Endothelial cell of umbilical vein (primary cell): Measurements from ENCODE around the gene ALKBH2. TPM values are rescaled to one million over a fixed set of nuclear protein-coding genes. Genes with fewer than 3 reads are reported as not detected.
"Not testable (repeated sequence)": the region's sequence is repeated elsewhere in the genome, so short reads cannot be mapped to it uniquely, and the experiment has no call there.

Experiments used
- BruUV-seq: library from RNA; stranded (reverse); fragments of 400-500 nt; replicated peaks from 2 replicates; lab custom pipeline; 2021; lab: Mats Ljungman, UMichigan
- CTCF ChIA-PET: fragments of 300-600, 350-600 bp; sonication (Branson Sonifier 250); formaldehyde crosslinking; loops from one replicate; lab custom pipeline; 2021; ENCODE audit warnings: antibody characterized with exemption, inconsistent platforms; lab: Charles Lee
- POLR2A ChIA-PET: fragments of 300-600, 350-600 bp; sonication (Branson Sonifier 250); formaldehyde crosslinking; loops from one replicate; lab custom pipeline; 2021; ENCODE audit warnings: antibody characterized with exemption, inconsistent platforms; lab: Charles Lee
- DNase-seq: peaks from one replicate; pipeline ENCODE4 v3.0.0-alpha.2; 2011; ENCODE audit warnings: low read depth, low spot score
- FAIRE-seq: peaks from 2 replicates; lab custom pipeline; 2011; peaks lifted over from hg19 to GRCh38; lab: Jason Lieb, UNC
- H2AFZ ChIP-seq: 2 replicates; pipeline ENCODE4 v1.6.0; 2012; ENCODE audit warnings: low read depth, low read length, control low read depth, inconsistent platforms
- H3K27ac ChIP-seq: 2 replicates; pipeline ENCODE4 v1.5.1; 2011; ENCODE audit warnings: low read depth, mild to moderate bottlenecking, control low read depth, low read length, moderate library complexity; ENCODE audit not compliant: insufficient read depth
- H3K27me3 ChIP-seq, 2 experiments: 2 replicates each; pipeline versions ENCODE4 v1.6.0 to v1.6.1; 2011; ENCODE audit warnings: low read length in 2 of 2, mixed read lengths in 1 of 2; ENCODE audit not compliant: control insufficient read depth in 2 of 2, insufficient read depth in 2 of 2
- H3K36me3 ChIP-seq, 2 experiments: 2 replicates in 1 of 2; 3 replicates in 1 of 2; pipeline ENCODE4 v1.5.1; 2011; ENCODE audit warnings: low read length in 2 of 2, mild to moderate bottlenecking in 1 of 2, moderate library complexity in 1 of 2; ENCODE audit not compliant: control insufficient read depth in 2 of 2, insufficient read depth in 2 of 2; ENCODE audit errors: extremely low read depth in 1 of 2
- H3K4me1 ChIP-seq: 3 replicates; pipeline ENCODE4 v1.5.1; 2011; ENCODE audit warnings: mild to moderate bottlenecking, low read length; ENCODE audit not compliant: control insufficient read depth, insufficient read depth; ENCODE audit errors: extremely low read depth
- H3K4me2 ChIP-seq: 2 replicates; pipeline ENCODE4 v1.6.1; 2011; ENCODE audit warnings: low read length, control low read depth, mixed read lengths; ENCODE audit not compliant: insufficient read depth
- H3K4me3 ChIP-seq, 3 experiments: fragments of 200-600 bp in 1 of 3; sonication (generic), shearing (Covaris generic) in 1 of 3; replicated peaks in 1 of 3; 2 replicates each; pipeline ENCODE4 v1.5.1; 2011 to 2016; ENCODE audit warnings: control low read depth in 3 of 3, low read length in 3 of 3, mild to moderate bottlenecking in 2 of 3, inconsistent platforms in 1 of 3, low read depth in 1 of 3, moderate library complexity in 1 of 3; ENCODE audit not compliant: insufficient read depth in 1 of 3
- H3K79me2 ChIP-seq: 2 replicates; pipeline ENCODE4 v1.6.0; 2012; ENCODE audit warnings: low read length, inconsistent platforms; ENCODE audit not compliant: control insufficient read depth, insufficient read depth
- H3K9ac ChIP-seq: replicated peaks from 2 replicates; pipeline ENCODE3; 2011; ENCODE audit warnings: low read length, control low read depth; ENCODE audit not compliant: insufficient read depth; ENCODE audit errors: extremely low read depth
- H3K9me1 ChIP-seq: replicated peaks from 3 replicates; pipeline ENCODE4 v1.6.0; 2011; ENCODE audit warnings: mild to moderate bottlenecking, low read length; ENCODE audit not compliant: control insufficient read depth, insufficient read depth; ENCODE audit errors: extremely low read depth
- H3K9me3 ChIP-seq: replicated peaks from 2 replicates; pipeline ENCODE4 v1.5.1; 2012; ENCODE audit warnings: low read length, inconsistent platforms; ENCODE audit not compliant: control insufficient read depth, insufficient read depth
- H4K20me1 ChIP-seq: replicated peaks from 2 replicates; pipeline ENCODE3; 2011; ENCODE audit warnings: mild to moderate bottlenecking, low read length; ENCODE audit not compliant: control insufficient read depth, insufficient read depth; ENCODE audit errors: extremely low read depth
- CTCF ChIP-seq, 2 donors: IDR thresholded peaks; 1 replicate in 1 of 2; 2 replicates in 1 of 2; pipeline ENCODE4 v1.5.1; 2011; ENCODE audit warnings: low read length in 2 of 2, mild to moderate bottlenecking in 2 of 2, moderate library complexity in 2 of 2, control low read depth in 1 of 2, inconsistent platforms in 1 of 2, low read depth in 1 of 2; ENCODE audit not compliant: insufficient read depth in 1 of 2; ENCODE audit errors: extremely low read depth in 1 of 2
- EZH2 ChIP-seq: IDR thresholded peaks from 2 replicates; pipeline ENCODE4 v1.6.1; 2012; ENCODE audit warnings: borderline replicate concordance, low read depth, mild to moderate bottlenecking, moderate library complexity, low read length, inconsistent platforms; ENCODE audit not compliant: severe bottlenecking
- FOS ChIP-seq: IDR thresholded peaks from 2 replicates; pipeline ENCODE4 v1.6.1; 2011; ENCODE audit warnings: mild to moderate bottlenecking, low read length, moderate library complexity, borderline replicate concordance; ENCODE audit not compliant: insufficient read depth
- GATA2 ChIP-seq: IDR thresholded peaks from 2 replicates; pipeline ENCODE4 v1.7.0; 2011; ENCODE audit warnings: low read depth, mild to moderate bottlenecking, moderate library complexity, mixed read lengths, low read length; ENCODE audit not compliant: insufficient read length, insufficient read depth
- JUN ChIP-seq: IDR thresholded peaks from 2 replicates; pipeline ENCODE4 v1.6.1; 2011; ENCODE audit warnings: borderline replicate concordance, low read depth; ENCODE audit not compliant: insufficient read length, insufficient read depth
- MAX ChIP-seq: IDR thresholded peaks from 2 replicates; pipeline ENCODE4 v1.6.1; 2011; ENCODE audit not compliant: insufficient read depth, insufficient read length
- MYC ChIP-seq: IDR thresholded peaks from one replicate; pipeline ENCODE4 v1.6.1; 2011; ENCODE audit warnings: mild to moderate bottlenecking, low read depth, low read length
- POLR2A ChIP-seq: IDR thresholded peaks from 2 replicates; pipeline ENCODE4 v1.6.1; 2012; ENCODE audit warnings: low read depth, mild to moderate bottlenecking, control low read depth, low read length
- POLR2AphosphoS5 ChIP-seq: IDR thresholded peaks from 2 replicates; pipeline ENCODE4 v1.6.1; 2012; ENCODE audit warnings: low read depth, mild to moderate bottlenecking, control low read depth, low read length, moderate library complexity; ENCODE audit not compliant: insufficient read depth
- dilution Hi-C: fragments of 300-500 bp; cut with MboI; formaldehyde crosslinking; loops from one replicate; pipeline ENCODE4 v1.15.0; 2019; ENCODE audit warnings: low sequenced_read_pairs; ENCODE audit not compliant: extremely low pct_ligation_motif_present
- intact Hi-C: fragments of 100-400 bp; cut with micrococcal nuclease; formaldehyde crosslinking; loops from one replicate; pipeline ENCODE4 v1.10.0; 2022
- polyA plus RNA-seq, 4 experiments: library from polyadenylated mRNA; depleted of rRNA in 3 of 4; stranded (reverse) in 3 of 4; unstranded in 1 of 4; fragments of >200 nt; gene quantifications; 2 replicates each; pipeline versions ENCODE4 v1.2.1 to v1.2.3, GENCODE V29; 2011 to 2012; ENCODE audit warnings: missing spikeins in 1 of 4
- total RNA-seq: library from RNA; stranded (reverse); gene quantifications from 2 replicates; pipeline ENCODE4 v1.2.3, GENCODE V29; 2021

ALKBH2 gene
- total and polyA plus RNA-seq, 2 donors (not counting 3 experiments of a cell fraction or from before 2014, with no cell fraction given) = 5.4 to 7.3 TPM

GRCh38 chr12:109048706-109049105 lies 44.6 kb downstream of the ALKBH2 start:
- H3K27ac ChIP-seq, FAIRE-seq, H3K9ac ChIP-seq, intact Hi-C loops, dilution Hi-C loops, H3K79me2 ChIP-seq, BruUV-seq, H3K4me1 ChIP-seq, H3K36me3 ChIP-seq, H3K9me1 ChIP-seq, H3K9me3 ChIP-seq, H3K27me3 ChIP-seq, POLR2A ChIA-PET, H2AFZ ChIP-seq, H4K20me1 ChIP-seq, H3K4me2 ChIP-seq, CTCF ChIA-PET, DNase-seq, H3K4me3 ChIP-seq: not testable (repeated sequence)

- TF ChIP-seq MYC = no peak
- TF ChIP-seq JUN = no peak
- no peak for TF ChIP-seq POLR2AphosphoS5
- TF ChIP-seq MAX = no peak
- TF ChIP-seq CTCF (IDR thresholded peaks at IDR 0.05; ENCODE audit: extremely low read depth in 1 of 2, insufficient read depth in 1 of 2, low read depth in 1 of 2, low read length in 2 of 2) = no peak
- no peak for TF ChIP-seq GATA2
- TF ChIP-seq POLR2A = no peak
- TF ChIP-seq EZH2 = no peak
- no peak for TF ChIP-seq FOS
- ChIA-PET CTCF (no interaction called here), POLR2A (no interaction called here)
- Histone ChIP-seq H2AFZ (no peak overlapping the region), H3K9ac (no peak overlapping the region), H3K27ac (no peak overlapping the region), H3K79me2 (no peaks in the 10 kb centered on the region), H3K4me2 (no peak overlapping the region), H3K9me3 (no peaks in the 10 kb centered on the region), H3K27me3 (peaks cover 2 to 5% of the 10 kb centered on the region in 2 experiments), H3K4me1 (peaks cover 4% of the 10 kb centered on the region), H4K20me1 (no peaks in the 10 kb centered on the region), H3K9me1 (no peaks in the 10 kb centered on the region), H3K4me3 (no peak overlapping the region), H3K36me3 (no peaks in the 10 kb centered on the region)
- FAIRE-seq (no peak), DNase-seq (no peak)
- intact Hi-C loops = no loop called here
- dilution Hi-C loops = no loop called here
- BruUV-seq = no TSS peak
These were observed 46.0 kb downstream of the ALKBH2 start for GRCh38 chr12:109047081-109047805.
